Right hindlimb (tissue), 1 donor: ENCODE measurements around the gene DOCK6.
A peak's percentile ranks its signal among the peaks of the same experiment; 100 is the strongest.

Source experiments
- DNase-seq: peaks from one replicate; pipeline ENCODE4 v3.0.0-alpha.2; 2018

The DOCK6 gene

DNA sequence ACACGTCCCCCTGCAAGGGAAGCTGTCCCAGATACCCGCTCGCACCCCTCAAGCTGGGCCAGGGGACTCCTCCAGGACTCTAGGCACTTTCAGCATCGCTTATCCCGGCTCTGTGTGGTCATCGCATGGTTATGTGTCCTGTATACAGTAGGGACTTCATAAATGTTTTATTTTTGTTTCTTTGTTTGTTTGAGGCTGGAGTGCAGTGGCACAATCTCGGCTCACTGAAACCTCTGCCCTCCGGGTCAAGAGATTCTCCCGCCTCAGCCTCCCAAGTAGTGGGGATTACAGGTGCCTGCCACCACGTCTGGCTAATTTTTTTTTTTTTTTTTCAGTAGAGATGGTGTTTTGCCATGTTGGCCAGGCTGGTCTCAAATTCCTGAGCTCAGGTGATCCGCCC lies 15.4 kb downstream of the DOCK6 start:
- no peak for DNase-seq

DNA sequence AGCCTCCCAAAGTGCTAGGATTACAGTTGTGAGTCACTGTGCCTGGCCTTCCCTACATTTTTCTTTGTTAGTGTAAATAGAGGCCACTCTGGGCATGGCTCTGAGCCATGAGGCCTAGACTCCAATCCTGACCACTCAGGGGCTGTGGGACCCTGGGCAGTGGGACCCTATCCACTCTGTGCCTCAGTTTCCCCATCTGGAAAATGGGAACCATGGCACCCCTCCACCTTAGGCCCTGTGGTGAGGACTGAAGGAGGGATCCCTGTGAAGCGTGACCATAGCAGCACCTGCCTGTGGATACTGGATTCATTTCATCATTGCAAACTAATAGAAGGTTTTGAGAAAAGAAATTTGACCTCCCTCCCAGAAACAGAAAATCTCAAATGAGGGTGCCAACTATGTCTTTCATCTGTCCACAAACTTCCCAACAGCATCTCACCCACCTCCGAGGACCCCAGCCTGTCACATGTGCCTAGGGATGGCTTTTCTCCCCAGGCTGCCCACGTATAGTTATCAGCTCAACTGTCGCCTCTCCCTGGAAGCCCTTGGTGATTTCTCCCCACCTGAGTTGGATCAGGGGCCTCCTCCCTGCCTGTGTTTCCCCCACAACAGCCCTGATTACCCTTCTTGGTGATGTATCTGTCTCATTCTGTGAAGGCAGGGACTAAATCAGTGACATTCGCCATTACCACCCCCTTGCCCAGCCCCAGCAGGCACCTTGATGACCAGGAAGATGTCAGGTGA lies 17.3 kb downstream of the DOCK6 start:
- DNase-seq = no peak

DNA sequence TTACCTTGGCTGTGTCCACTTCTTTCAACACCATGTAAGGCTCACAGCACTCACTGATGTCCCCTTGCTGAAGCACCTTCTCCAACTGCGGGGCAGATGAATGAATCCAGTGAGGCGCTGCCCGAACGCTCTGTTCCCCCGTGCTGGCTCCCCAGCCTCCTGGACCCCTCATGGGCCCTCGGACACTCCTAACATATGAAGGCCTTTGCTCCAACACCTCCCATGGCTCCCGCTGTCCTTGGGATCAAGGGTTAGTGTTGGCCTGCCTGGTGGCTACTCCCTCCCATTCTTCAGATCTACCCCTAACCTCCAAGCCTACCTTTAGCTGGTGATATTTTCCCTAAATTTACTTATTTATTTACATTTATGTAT lies 18.5 kb downstream of the DOCK6 start:
- no peak for DNase-seq

DNA sequence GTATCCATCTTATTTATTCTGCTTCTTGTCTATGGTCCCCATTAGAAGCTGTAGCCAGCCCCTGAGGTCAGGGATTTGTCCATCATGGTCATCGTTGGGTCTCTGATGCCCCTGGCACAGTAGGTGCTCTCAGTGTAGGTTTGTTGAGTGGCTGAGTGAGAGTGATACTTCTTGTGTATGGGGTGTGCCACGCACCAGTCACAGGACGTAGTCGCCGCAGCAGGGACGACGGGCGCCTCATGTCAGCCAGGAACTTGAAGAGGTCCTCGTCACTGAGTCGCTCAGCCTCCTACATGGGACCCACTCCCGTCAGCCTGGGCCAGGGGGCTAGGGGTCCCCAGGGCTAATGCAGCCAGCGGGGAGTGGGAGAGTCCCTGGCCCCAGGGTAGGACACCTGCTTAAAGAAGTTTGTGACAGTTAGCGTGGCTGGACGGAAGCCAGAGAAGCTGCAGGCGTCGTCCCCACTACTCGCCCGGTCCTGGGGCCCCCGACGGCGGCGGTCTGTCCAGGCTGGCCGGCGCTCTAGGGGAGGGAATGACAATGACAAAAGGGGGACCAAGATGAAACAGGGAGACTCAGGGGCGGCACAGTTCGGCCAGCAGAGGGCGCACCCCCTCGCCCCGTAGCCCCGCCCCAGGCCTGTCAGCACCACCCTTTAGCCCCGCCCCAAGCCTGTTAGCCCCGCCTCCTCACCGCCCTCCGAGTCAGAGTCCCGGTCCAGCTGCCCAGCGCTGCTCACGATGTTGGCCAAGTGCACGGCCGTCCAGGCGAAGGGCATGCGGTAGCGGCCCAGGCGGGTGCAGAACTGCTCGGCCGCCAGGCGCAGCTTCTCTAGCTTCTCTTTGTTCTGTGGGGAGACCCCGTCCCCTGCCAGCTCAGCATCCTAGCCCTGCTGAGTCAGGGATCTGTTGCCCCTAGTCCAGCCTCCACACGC lies 19.2 kb downstream of the DOCK6 start:
- DNase-seq = peak; percentile 89

DNA sequence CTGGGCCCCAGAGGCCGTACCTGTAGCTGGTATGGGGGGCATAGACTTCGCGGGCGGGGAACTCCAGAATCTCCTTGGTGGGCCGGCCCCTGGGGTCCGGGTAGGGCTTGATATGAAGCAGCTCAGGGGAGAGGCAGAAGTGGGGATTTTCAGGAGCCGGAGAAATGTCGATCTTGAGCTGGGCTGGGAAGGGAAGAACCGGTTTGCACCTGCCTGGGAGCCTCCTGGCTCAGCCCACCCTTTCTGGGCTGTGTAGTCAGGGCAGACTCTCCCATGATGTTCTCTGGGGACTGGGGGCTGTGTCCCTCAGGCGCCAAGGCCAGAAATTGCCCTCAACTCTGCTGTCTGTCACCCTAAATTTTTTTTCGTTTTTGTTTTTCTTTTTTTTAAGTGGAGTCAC lies 20.3 kb downstream of the DOCK6 start:
- DNase-seq = no peak

DNA sequence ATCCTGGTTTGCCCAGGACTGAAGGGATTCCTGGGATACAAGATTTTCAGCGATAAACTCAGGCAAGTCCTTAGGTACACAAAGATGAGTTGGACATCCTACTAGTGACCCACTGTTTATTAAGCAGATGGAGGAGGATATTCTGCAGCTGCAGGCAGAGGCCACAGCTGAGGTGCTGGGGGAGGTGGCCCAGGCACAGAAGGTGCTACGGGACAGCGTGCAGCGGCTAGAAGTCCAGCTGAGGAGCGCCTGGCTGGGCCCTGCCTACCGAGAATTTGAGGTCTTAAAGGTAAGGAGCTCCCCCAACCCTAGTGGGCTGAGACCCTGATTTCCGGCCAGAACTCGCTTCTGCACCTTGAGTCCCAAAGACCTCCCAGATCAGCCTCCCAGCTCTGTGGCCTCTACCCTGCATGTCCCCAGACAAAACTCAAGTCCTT lies 22.3 kb downstream of the DOCK6 start:
- no peak for DNase-seq

DNA sequence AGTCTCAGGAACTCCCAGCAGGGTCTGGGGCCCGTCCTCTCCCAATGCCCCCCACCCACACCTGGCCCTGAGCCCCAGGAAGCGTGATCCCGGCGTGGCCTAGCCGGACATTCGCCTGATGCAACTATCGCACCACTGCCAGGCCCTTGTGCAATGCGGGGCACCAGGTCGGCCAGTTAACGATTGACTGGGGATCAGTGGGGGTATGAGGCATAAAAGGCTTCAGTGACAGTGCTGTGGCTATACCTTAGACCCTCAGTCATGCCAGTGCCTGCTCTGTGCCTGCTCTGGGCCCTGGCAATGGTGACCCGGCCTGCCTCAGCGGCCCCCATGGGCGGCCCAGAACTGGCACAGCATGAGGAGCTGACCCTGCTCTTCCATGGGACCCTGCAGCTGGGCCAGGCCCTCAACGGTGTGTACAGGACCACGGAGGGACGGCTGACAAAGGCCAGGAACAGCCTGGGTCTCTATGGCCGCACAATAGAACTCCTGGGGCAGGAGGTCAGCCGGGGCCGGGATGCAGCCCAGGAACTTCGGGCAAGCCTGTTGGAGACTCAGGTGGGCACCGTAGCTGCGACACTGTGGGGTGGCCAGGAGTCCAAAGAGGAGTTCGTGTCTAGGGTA lies 22.8 kb downstream of the DOCK6 start, which contains the start of gene ANGPTL8:
TSS of gene ANGPTL8 (plus strand) at position 243 of the 624 bp plus-strand sequence. CDS start at position 262, 19 bp downstream.
- no peak for DNase-seq

DNA sequence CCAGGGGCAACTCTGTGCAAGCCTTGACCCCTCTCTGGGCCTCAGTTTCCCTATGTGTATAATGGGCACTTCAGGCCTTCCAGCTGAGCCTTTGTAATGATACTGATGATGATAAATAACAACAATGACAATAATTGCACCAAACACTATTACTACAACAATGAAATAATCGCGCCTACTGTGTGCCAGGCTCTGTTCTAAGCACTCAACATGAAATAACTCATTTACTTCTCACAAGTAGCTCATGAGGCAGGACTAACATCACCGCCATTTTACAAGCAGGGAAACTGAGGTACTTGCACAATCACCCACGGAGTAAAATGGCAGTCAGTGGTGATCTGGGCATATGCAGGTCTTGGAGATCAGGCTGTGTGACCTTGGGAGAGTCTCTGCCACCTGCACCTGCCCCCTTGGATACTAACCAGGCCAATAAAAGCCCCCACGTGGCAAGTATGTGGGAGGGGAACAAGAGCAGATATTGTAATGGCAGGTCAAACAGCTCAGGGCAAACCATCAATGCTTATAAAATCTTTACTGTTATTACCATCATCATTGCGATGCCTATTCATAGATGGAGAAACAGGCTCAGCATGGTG lies 23.4 kb downstream of the DOCK6 start:
- DNase-seq = no peak

DNA sequence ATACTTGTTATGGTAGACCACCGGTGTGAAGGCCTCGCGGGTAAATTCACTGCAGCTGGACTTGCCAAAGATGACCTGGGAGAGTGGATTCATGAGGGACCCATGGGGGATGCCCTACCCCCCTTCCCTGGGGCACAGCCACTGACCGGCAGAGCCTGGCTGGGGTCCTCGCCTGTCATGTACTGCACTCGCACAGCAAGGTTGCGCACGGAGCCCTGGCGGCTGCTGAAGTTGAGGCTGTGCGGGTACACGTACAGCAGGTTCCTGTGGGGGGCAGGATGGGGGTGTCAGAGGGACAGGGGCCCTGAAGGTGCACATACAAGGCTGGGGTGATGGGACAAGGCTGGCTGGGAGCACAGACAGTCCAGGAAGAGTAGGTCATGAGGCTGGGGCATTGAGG lies 24.3 kb downstream of the DOCK6 start:
- no peak for DNase-seq

DNA sequence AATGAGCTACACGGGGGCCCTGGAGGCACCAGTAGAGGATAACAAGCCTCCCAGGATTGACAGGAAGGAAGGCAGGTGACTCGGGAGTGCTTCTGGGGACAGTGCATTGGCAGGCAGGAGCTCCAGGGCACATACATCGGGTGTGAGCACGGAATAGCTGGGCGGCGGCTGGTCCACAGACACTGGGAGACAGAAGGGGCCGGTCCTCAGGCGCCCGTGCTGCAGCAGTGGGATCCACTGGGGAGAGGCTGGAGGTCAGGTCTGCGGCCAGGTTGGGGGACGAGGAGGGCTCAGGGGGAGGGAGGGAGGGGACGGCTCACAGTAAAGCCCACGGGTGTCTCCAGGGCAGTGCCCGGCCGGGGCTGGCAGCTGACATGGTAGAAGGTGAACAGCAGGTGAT lies 25.0 kb downstream of the DOCK6 start:
- no peak for DNase-seq

DNA sequence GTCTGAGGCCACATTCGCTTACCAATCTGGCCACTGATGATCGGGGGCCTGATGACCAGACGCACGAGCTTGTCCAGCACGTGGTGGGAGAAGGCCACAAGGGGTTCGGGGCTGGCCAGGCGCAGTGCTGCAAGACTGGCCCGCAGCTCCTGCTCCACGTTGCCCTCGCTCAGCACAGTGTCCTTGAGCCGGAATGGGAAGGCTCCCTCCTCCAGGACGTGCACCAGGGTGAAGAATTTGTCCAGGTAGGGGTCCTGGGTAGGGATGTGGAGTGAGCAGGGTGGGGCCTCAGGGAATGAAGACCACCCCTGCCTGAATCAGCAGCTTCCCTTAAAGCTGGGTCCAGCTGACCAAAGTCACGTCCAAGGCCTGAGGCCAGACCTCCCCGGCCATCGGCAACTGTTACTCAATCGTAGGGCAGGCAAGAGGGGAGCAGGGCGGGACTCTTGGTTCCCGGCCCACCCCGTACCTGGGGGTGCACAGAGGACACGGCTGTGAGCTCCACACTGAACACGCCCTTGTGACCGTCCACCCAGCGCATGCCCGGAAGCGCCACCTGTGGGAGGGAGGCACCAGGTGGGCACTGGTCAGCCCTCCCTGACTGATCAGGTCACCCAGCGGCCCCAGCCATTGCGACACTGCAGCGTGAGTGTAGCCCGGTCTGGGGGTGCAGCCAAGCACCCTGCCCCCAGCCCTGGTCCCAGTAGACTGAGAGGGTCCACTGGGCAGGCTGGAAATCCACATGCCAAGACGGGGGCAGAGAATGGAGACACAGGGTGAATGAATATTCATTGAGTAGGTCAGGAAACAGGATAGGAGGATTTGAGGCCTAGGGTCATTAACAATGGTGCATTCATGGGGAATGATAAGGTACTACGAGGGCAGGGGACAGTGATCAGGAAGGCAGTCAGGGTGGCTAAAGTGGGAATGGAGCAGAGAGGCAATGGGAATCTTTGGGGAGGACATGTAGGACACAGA lies 25.7 kb downstream of the DOCK6 start:
- DNase-seq = no peak

DNA sequence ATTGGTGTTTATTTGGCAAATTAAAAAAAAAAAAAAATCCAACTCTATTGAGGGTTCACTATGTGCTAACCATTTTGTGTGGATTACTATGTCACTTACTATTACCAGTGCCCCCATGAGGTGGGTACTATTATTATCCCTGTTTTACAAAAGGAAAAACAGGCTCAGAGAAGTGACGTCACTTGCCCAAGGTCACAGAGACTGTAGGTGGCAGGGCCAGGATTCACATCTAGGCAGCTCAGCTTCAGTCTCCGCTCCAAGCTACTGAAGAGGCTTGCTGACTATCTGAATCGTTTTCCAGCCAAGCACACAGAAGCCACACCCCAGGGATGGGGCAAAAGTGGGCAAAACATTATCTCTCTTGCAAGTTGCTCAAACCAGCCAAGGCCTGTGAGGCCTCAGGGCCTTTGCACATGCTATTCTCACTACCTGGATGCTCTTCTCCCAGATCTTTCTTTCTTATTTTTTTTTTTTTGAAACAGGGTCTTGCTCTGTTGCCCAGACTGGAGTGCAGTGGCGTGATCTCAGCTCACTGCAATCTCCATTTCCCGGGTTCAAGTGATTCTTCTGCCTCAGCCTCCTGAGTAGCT lies 27.7 kb downstream of the DOCK6 start:
- DNase-seq = no peak

DNA sequence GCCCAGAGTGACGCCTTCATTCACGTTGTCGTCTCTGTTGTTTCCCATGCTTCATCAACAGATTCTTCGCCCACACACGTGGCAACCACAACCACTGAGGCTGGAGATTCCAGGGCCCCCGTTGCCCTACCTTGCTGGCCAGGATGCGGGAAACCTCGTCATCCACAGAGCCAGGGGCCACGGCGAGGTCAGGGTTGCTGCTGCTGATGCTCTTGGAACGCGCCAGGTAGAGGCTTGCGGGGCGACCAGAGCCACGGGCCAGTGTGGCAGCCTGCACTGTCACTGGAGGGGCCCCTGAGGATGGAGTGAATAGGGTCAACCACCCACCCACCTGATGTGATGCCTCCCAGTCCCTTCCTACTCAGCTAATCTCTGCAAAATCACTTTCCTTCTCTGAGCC lies 29.3 kb downstream of the DOCK6 start:
- DNase-seq = no peak

DNA sequence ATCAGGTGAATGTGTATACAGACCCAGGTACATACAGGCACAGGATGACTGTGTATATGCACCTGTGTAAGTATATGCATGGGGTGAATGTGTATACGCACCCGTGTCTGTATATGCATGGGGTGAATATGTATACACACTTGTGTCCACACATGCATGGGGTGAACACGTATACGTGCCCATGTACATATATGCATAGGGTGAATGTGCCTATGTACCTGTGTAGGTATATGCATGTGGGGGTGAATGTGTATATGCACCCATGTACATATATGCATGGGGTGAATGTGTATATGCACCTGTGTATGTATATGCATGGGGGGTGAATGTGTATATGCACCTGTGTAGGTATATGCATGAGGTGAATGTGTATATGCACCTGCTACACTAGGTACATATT lies 29.8 kb downstream of the DOCK6 start:
- no peak for DNase-seq

DNA sequence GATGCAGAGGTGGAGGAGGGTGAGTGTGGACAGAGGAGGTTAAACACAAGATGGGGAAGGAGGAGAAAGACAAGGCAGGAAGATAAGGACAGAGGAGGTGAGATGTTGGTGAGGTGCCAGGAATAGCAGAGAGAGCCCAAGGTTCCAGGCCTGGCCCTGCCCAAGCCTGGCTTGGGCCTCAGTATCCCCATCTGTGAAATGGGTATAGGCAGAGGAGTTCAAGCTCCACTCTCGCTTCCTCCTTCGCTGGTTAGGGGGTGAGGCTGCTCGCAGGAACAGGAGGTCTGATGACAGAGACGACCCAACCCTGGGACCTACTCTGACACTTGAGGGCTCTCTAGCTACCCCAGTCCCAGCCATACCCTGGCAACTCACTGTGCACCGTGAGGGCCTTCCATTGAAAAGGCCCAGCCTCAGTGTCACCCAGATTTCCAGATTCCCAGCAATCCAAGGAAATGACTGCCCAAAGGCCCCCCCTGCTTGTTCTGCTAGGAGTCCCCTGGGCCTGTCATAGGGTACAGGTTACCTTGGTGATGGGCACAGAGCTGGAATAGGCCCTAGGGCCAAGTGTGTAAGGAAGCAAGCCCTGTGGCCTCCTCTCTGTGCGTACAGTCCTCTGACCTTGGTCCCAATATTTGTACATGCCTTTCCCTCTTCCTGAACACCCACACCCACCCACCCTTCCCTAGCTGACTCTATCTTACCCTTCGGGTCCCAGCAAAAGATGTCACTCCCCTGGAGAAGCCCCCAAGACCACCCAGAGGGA lies 31.5 kb downstream of the DOCK6 start:
- DNase-seq = no peak

DNA sequence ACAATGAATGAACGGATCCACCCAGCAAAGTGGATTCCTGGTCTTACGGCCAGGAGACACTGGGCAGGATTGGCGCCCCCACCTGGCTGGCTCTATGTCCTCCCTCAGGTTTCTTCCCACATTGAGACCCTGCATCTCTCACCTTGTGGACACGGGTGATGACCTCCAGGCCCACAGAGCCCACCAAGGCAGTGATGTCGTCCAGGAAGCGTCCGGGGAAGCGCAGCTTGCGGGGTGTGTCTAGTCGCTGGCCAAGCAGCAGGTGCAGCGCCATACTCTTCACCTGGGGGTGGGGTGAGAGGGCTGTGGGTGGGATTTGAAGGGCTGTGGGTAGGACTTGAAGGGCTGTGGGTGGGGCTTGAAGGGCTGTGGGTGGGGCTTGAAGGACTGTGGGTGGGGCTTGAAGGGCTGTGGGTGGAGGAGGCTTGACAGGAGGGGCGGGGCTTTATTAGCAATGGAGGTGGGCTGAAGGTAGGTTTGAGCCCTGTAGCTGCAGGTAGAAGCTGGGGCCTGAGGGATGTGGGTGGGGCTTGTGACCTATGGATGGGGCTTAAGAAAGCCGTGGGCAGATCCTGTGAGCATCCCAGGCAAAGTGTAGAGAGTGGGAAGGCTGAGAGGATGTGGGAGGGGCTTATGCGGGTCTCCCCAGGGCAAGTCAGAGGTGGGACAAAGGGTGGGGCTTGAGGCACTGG lies 35.0 kb downstream of the DOCK6 start:
- DNase-seq = no peak

DNA sequence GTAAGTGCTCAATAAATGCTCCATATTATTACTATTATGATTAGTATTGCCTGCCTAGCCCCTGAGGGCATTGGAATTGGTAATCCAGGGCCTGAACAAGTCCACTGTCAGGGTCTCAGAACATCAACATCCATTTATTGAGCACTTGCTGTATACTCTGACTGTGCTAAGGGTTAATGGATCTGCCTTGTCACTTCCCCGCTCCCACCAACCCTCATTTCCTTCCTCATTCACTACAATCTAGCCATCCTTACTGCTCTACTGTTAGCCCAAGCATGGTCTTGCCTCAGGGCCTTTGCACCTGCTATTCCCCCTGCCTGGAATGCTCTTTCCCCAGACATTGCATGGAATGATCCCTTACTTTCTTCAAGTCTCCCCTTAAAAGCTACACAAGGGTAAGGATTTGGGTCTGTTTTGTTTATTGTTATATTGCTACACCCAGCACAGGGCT lies 35.6 kb downstream of the DOCK6 start:
- no peak for DNase-seq

DNA sequence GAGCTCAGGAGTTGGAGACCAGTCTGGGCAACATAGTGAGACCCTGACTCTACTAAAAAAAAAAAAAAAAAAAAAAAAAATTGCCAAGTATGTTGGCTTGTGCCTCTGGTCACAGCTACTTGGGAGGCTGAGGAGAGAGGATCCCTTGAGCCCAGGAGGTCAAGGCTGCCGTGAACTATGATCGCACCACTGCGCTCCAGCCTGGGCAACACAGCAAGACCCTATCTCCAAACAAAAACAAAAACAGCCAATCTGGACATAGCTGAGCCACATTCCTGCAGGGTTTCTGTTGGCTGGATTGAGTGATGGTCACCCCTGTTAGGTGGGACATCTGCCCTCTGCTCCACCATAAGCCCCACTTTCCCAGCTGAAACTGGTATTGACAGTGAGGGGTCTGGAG lies 36.5 kb downstream of the DOCK6 start:
- no peak for DNase-seq

DNA sequence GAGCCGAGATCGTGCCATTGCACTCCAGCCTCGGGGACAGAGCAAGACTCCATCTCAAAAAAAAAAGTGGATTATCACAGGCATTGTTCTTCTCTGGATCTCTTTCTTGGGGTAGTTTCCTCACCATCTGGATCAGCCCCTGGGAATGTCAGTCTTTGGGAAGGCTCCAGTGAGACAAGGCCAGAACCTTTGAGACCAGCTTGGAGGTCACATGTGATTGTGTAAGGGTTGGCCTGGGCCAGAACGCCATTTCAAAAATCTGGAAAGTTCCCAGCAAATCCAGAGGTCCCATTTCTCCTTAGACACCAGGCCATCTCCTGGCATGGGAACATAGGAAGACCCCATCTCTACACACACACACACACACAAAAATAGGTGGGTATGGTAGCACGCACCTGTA lies 37.2 kb downstream of the DOCK6 start:
- DNase-seq = no peak

DNA sequence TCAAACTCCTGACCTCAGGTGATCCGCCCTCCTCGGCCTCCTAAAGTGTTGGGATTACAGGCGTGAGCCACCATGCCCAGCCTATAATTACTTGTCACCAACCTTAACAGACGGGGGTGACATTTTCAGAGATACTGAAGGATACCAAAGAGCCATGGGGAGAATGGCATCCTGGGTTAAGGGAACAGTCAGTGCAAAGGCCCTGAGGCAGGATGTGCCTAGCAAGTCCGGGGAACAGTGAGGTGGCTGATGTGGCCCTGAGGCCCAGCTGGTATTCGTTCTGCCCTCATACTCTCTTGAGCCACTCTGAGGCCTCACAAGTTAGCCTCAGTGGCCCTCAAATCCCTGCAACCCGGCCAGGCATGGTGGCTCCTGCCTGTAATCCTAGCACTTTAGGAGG lies 37.9 kb downstream of the DOCK6 start:
- no peak for DNase-seq
